ENCODE results near the gene RTN4R. TPM values are rescaled to one million over a fixed set of nuclear protein-coding genes. Genes with fewer than 3 reads are reported as not detected.

RTN4R gene
- total and polyA plus RNA-seq, 9 of the 15 experiments (the other 6 are each of a cell fraction or from before 2014, with no cell fraction given): 0.04 to 2.8 (median 1.4) TPM; not detected in 3

DNA sequence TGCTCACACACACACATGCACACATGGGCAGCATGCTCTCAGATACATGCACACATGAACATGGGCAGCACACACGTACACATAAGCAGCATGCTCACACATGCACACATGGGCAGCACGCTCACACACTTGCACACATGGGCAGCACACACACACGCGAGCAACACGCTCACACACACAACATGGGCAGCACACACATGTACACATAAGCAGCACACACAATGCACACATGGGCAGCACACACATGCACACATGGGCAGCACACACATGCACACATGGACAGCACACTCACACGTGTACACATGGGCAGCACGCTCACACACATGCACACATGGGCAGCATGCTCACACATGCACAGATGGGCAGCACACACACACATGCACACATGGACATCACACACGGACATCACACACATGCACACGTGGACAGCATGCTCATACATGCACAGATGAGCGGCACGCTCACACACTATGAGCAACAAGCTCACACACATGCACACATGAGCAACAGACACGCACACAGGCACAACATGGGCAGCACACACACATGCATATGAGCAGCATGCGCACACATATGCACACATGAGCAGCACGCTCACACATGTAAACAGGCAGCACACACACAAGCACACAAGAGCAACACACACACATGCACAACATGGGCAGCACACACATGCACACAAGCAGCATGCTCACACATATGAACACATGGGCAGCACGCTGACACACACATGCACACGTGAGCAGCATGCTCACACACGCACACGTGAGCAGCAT is 43.0 kb downstream of the RTN4R start (continued):
- TF ChIP-seq TEAD4 (IDR thresholded peaks at IDR 0.05; ENCODE audit: low read length) (no peak), TEAD4 (CRISPR knock-in tag; IDR thresholded peaks at IDR 0.05; ENCODE audit: borderline replicate concordance) (peak; percentile 85), HDGF (IDR thresholded peaks at IDR 0.05) (peak; percentile 29; the same call in 1 of the 2 replicates), MYBL2 (IDR thresholded peaks at IDR 0.05; ENCODE audit: low read depth) (no peak), MYBL2 (CRISPR knock-in tag; IDR thresholded peaks at IDR 0.05; ENCODE audit: borderline replicate concordance) (0 out of 2 replicates have a peak, but pooled peaks have one; percentile 80), ZNF24 (IDR thresholded peaks at IDR 0.05) (no peak), RFX7 (CRISPR knock-in tag; IDR thresholded peaks at IDR 0.05) (no peak), MED1 (CRISPR knock-in tag; IDR thresholded peaks at IDR 0.05; ENCODE audit: borderline replicate concordance) (peak; percentile 90; the same call in 1 of the 2 replicates), POLR2AphosphoS2 (IDR thresholded peaks at IDR 0.05; ENCODE audit: low read length) (no peak)
- TF ChIP-seq, protein P1, sequence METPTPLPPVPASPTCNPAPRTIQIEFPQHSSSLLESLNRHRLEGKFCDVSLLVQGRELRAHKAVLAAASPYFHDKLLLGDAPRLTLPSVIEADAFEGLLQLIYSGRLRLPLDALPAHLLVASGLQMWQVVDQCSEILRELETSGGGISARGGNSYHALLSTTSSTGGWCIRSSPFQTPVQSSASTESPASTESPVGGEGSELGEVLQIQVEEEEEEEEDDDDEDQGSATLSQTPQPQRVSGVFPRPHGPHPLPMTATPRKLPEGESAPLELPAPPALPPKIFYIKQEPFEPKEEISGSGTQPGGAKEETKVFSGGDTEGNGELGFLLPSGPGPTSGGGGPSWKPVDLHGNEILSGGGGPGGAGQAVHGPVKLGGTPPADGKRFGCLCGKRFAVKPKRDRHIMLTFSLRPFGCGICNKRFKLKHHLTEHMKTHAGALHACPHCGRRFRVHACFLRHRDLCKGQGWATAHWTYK (CRISPR knock-in tag; IDR thresholded peaks at IDR 0.05): no peak
- TF ChIP-seq, protein P2, sequence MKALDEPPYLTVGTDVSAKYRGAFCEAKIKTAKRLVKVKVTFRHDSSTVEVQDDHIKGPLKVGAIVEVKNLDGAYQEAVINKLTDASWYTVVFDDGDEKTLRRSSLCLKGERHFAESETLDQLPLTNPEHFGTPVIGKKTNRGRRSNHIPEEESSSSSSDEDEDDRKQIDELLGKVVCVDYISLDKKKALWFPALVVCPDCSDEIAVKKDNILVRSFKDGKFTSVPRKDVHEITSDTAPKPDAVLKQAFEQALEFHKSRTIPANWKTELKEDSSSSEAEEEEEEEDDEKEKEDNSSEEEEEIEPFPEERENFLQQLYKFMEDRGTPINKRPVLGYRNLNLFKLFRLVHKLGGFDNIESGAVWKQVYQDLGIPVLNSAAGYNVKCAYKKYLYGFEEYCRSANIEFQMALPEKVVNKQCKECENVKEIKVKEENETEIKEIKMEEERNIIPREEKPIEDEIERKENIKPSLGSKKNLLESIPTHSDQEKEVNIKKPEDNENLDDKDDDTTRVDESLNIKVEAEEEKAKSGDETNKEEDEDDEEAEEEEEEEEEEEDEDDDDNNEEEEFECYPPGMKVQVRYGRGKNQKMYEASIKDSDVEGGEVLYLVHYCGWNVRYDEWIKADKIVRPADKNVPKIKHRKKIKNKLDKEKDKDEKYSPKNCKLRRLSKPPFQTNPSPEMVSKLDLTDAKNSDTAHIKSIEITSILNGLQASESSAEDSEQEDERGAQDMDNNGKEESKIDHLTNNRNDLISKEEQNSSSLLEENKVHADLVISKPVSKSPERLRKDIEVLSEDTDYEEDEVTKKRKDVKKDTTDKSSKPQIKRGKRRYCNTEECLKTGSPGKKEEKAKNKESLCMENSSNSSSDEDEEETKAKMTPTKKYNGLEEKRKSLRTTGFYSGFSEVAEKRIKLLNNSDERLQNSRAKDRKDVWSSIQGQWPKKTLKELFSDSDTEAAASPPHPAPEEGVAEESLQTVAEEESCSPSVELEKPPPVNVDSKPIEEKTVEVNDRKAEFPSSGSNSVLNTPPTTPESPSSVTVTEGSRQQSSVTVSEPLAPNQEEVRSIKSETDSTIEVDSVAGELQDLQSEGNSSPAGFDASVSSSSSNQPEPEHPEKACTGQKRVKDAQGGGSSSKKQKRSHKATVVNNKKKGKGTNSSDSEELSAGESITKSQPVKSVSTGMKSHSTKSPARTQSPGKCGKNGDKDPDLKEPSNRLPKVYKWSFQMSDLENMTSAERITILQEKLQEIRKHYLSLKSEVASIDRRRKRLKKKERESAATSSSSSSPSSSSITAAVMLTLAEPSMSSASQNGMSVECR (CRISPR knock-in tag; IDR thresholded peaks at IDR 0.05): 0 out of 2 replicates have a peak, but pooled peaks have one; percentile 0
- TF ChIP-seq, protein P3, sequence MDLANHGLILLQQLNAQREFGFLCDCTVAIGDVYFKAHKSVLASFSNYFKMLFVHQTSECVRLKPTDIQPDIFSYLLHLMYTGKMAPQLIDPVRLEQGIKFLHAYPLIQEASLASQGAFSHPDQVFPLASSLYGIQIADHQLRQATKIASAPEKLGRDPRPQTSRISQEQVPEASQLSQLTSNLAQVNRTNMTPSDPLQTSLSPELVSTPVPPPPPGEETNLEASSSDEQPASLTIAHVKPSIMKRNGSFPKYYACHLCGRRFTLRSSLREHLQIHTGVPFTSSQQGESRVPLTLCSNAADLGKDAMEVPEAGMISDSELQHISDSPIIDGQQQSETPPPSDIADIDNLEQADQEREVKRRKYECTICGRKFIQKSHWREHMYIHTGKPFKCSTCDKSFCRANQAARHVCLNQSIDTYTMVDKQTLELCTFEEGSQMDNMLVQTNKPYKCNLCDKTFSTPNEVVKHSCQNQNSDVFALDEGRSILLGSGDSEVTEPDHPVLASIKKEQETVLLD (IDR thresholded peaks at IDR 0.05): no peak
- TF ChIP-seq, protein P4, sequence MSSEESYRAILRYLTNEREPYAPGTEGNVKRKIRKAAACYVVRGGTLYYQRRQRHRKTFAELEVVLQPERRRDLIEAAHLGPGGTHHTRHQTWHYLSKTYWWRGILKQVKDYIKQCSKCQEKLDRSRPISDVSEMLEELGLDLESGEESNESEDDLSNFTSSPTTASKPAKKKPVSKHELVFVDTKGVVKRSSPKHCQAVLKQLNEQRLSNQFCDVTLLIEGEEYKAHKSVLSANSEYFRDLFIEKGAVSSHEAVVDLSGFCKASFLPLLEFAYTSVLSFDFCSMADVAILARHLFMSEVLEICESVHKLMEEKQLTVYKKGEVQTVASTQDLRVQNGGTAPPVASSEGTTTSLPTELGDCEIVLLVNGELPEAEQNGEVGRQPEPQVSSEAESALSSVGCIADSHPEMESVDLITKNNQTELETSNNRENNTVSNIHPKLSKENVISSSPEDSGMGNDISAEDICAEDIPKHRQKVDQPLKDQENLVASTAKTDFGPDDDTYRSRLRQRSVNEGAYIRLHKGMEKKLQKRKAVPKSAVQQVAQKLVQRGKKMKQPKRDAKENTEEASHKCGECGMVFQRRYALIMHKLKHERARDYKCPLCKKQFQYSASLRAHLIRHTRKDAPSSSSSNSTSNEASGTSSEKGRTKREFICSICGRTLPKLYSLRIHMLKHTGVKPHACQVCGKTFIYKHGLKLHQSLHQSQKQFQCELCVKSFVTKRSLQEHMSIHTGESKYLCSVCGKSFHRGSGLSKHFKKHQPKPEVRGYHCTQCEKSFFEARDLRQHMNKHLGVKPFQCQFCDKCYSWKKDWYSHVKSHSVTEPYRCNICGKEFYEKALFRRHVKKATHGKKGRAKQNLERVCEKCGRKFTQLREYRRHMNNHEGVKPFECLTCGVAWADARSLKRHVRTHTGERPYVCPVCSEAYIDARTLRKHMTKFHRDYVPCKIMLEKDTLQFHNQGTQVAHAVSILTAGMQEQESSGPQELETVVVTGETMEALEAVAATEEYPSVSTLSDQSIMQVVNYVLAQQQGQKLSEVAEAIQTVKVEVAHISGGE (CRISPR knock-in tag; IDR thresholded peaks at IDR 0.05): no peak
- TF ChIP-seq, protein P5, sequence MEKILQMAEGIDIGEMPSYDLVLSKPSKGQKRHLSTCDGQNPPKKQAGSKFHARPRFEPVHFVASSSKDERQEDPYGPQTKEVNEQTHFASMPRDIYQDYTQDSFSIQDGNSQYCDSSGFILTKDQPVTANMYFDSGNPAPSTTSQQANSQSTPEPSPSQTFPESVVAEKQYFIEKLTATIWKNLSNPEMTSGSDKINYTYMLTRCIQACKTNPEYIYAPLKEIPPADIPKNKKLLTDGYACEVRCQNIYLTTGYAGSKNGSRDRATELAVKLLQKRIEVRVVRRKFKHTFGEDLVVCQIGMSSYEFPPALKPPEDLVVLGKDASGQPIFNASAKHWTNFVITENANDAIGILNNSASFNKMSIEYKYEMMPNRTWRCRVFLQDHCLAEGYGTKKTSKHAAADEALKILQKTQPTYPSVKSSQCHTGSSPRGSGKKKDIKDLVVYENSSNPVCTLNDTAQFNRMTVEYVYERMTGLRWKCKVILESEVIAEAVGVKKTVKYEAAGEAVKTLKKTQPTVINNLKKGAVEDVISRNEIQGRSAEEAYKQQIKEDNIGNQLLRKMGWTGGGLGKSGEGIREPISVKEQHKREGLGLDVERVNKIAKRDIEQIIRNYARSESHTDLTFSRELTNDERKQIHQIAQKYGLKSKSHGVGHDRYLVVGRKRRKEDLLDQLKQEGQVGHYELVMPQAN (IDR thresholded peaks at IDR 0.05; ENCODE audit: borderline replicate concordance): no peak

All from K562 (cell line).